H1 (cell line): Measurements from ENCODE around the gene R3HDM2. TPM values are rescaled to one million over a fixed set of nuclear protein-coding genes. Genes with fewer than 3 reads are reported as not detected.

Source experiments
- CTCF ChIA-PET: fragments of 300-600 bp; sonication (Branson Sonifier 250); formaldehyde crosslinking; loops from one replicate; lab custom pipeline; 2021; ENCODE audit not compliant: partially characterized antibody; lab: Charles Lee
- POLR2A ChIA-PET: fragments of 300-600 bp; sonication (Branson Sonifier 250); formaldehyde crosslinking; loops from one replicate; lab custom pipeline; 2021; ENCODE audit warnings: inconsistent platforms; ENCODE audit not compliant: partially characterized antibody; lab: Charles Lee
- DNase-seq, 2 experiments: peaks; one replicate each; pipeline versions ENCODE4 v3.0.0 to v3.0.0-alpha.2; 2010 to 2022; ENCODE audit warnings: low spot score in 2 of 2, low read depth in 1 of 2, mixed read lengths in 1 of 2
- FAIRE-seq: peaks from 2 replicates; lab custom pipeline; 2011; peaks lifted over from hg19 to GRCh38; lab: Jason Lieb, UNC
- H2AFZ ChIP-seq: 2 replicates; pipeline ENCODE4 v1.8.1; 2012; ENCODE audit warnings: low read length, inconsistent platforms
- H2AK5ac ChIP-seq: 2 replicates; pipeline ENCODE4 v1.6.1; 2013; ENCODE audit warnings: low read depth, low read length
- H2BK120ac ChIP-seq: replicated peaks from 2 replicates; pipeline ENCODE3; 2013; ENCODE audit warnings: low read depth, low read length, inconsistent platforms
- H2BK12ac ChIP-seq: 2 replicates; pipeline ENCODE4 v1.6.1; 2013; ENCODE audit warnings: low read depth, low read length
- H2BK15ac ChIP-seq: 2 replicates; pipeline ENCODE4 v1.6.1; 2013; ENCODE audit warnings: low read length
- H2BK20ac ChIP-seq: 2 replicates; pipeline ENCODE4 v1.6.1; 2013; ENCODE audit warnings: low read length
- H2BK5ac ChIP-seq: 2 replicates; pipeline ENCODE4 v1.6.1; 2013; ENCODE audit warnings: low read depth, low read length
- H3K14ac ChIP-seq: 2 replicates; pipeline ENCODE4 v1.6.1; 2013; ENCODE audit warnings: inconsistent platforms; ENCODE audit not compliant: insufficient read length
- H3K18ac ChIP-seq: 2 replicates; pipeline ENCODE4 v1.6.1; 2013; ENCODE audit warnings: low read length; ENCODE audit errors: extremely low read depth
- H3K23ac ChIP-seq: 2 replicates; pipeline ENCODE4 v1.6.1; 2013; ENCODE audit warnings: inconsistent platforms; ENCODE audit not compliant: insufficient read length
- H3K23me2 ChIP-seq: 2 replicates; pipeline ENCODE4 v1.6.1; 2013; ENCODE audit warnings: low read depth, low read length
- H3K27ac ChIP-seq: 2 replicates; pipeline ENCODE4 v1.6.1; 2011; ENCODE audit warnings: low read depth, low read length, inconsistent platforms
- H3K27me3 ChIP-seq, 4 experiments: replicated peaks in 1 of 4; 1 replicate in 1 of 4; 2 replicates in 3 of 4; pipeline versions ENCODE4 v1.6.1 to v1.8.1; 2011 to 2013; ENCODE audit warnings: low read length in 3 of 4, mild to moderate bottlenecking in 3 of 4, inconsistent platforms in 2 of 4, mixed read lengths in 2 of 4, moderate library complexity in 1 of 4; ENCODE audit not compliant: control insufficient read depth in 3 of 4, insufficient read depth in 3 of 4; ENCODE audit errors: extremely low read depth in 1 of 4
- H3K36me3 ChIP-seq, 4 experiments: 2 replicates each; pipeline versions ENCODE4 v1.6.1 to v1.8.1; 2011 to 2013; ENCODE audit warnings: mild to moderate bottlenecking in 4 of 4, low read length in 3 of 4, moderate library complexity in 2 of 4, control low read depth in 1 of 4, inconsistent platforms in 1 of 4; ENCODE audit not compliant: insufficient read depth in 4 of 4, control insufficient read depth in 2 of 4
- H3K4ac ChIP-seq: replicated peaks from 2 replicates; pipeline ENCODE3; 2013; ENCODE audit warnings: low read length, low read depth, mixed read lengths, inconsistent platforms; ENCODE audit not compliant: insufficient read length
- H3K4me1 ChIP-seq, 4 experiments: replicated peaks in 1 of 4; 1 replicate in 1 of 4; 2 replicates in 3 of 4; pipeline versions ENCODE4 v1.6.1 to v1.8.1; 2011 to 2013; ENCODE audit warnings: low read length in 3 of 4, inconsistent platforms in 2 of 4, mixed read lengths in 1 of 4; ENCODE audit not compliant: insufficient read depth in 4 of 4, control insufficient read depth in 3 of 4
- H3K4me2 ChIP-seq, 2 experiments: 2 replicates each; pipeline versions ENCODE4 v1.6.1 to v1.8.1; 2011 to 2013; ENCODE audit warnings: low read depth in 2 of 2, low read length in 2 of 2, control low read depth in 1 of 2, inconsistent platforms in 1 of 2, mild to moderate bottlenecking in 1 of 2; ENCODE audit not compliant: insufficient read depth in 1 of 2
- H3K4me3 ChIP-seq, 4 experiments: fragments of 200-600, 300-600 bp in 1 of 4; sonication (generic), shearing (Covaris generic), sonication (Bioruptor Twin) in 1 of 4; 2 replicates each; pipeline versions ENCODE4 v1.5.1 to v1.8.1; 2011 to 2016; ENCODE audit warnings: low read length in 4 of 4, low read depth in 3 of 4, control low read depth in 2 of 4, inconsistent platforms in 2 of 4, mild to moderate bottlenecking in 2 of 4, mixed read lengths in 1 of 4, moderate library complexity in 1 of 4; ENCODE audit not compliant: insufficient read depth in 2 of 4; ENCODE audit errors: extremely low read depth in 1 of 4
- H3K56ac ChIP-seq: replicated peaks from 2 replicates; pipeline ENCODE3; 2013; ENCODE audit warnings: low read depth, mild to moderate bottlenecking, mixed read lengths, low read length, inconsistent platforms; ENCODE audit not compliant: insufficient read length
- H3K79me1 ChIP-seq: 2 replicates; pipeline ENCODE4 v1.6.1; 2013; ENCODE audit warnings: low read depth, low read length, control low read depth
- H3K79me2 ChIP-seq, 2 experiments: 2 replicates each; pipeline versions ENCODE4 v1.6.1 to v1.8.1; 2012 to 2013; ENCODE audit warnings: low read length in 2 of 2, mild to moderate bottlenecking in 2 of 2, inconsistent platforms in 1 of 2; ENCODE audit not compliant: insufficient read depth in 2 of 2, control insufficient read depth in 1 of 2
- H3K9ac ChIP-seq, 4 experiments: replicated peaks in 1 of 4; 1 replicate in 1 of 4; 2 replicates in 3 of 4; pipeline versions ENCODE4 v1.6.1 to v1.8.1; 2011 to 2013; ENCODE audit warnings: low read depth in 3 of 4, low read length in 3 of 4, control low read depth in 2 of 4, mild to moderate bottlenecking in 2 of 4, moderate library complexity in 2 of 4, inconsistent platforms in 1 of 4; ENCODE audit errors: extremely low read depth in 1 of 4
- H3K9me3 ChIP-seq, 2 experiments: 2 replicates each; pipeline versions ENCODE4 v1.6.1 to v1.8.1; 2012 to 2013; ENCODE audit warnings: mild to moderate bottlenecking in 2 of 2, moderate library complexity in 2 of 2, control low read depth in 1 of 2, inconsistent platforms in 1 of 2, low read depth in 1 of 2, low read length in 1 of 2, mixed read lengths in 1 of 2; ENCODE audit not compliant: insufficient read depth in 2 of 2
- H4K20me1 ChIP-seq, 2 experiments: replicated peaks in 1 of 2; 2 replicates each; pipeline versions ENCODE3 to v1.8.1; 2011 to 2013; ENCODE audit warnings: inconsistent platforms in 2 of 2, low read length in 2 of 2, mild to moderate bottlenecking in 1 of 2; ENCODE audit not compliant: insufficient read depth in 2 of 2, control insufficient read depth in 1 of 2
- H4K5ac ChIP-seq: 2 replicates; pipeline ENCODE4 v1.6.1; 2013; ENCODE audit warnings: low read length, low read depth, mixed read lengths, inconsistent platforms; ENCODE audit not compliant: insufficient read length
- H4K8ac ChIP-seq: 2 replicates; pipeline ENCODE4 v1.8.0; 2013; ENCODE audit warnings: mild to moderate bottlenecking, moderate library complexity, low read length, inconsistent platforms; ENCODE audit not compliant: insufficient read depth; ENCODE audit errors: extremely low read depth
- H4K91ac ChIP-seq: replicated peaks from 2 replicates; pipeline ENCODE3; 2013; ENCODE audit warnings: low read length, mixed read lengths, inconsistent platforms; ENCODE audit not compliant: insufficient read length
- CHD2 ChIP-seq: IDR thresholded peaks from 2 replicates; pipeline ENCODE4 v1.6.1; 2012; ENCODE audit warnings: low read length, improper control_type of control experiment
- TBP ChIP-seq: IDR thresholded peaks from 2 replicates; pipeline ENCODE4 v1.6.1; 2011; ENCODE audit warnings: low read depth, low read length, improper control_type of control experiment
- WGBS, 2 experiments: shearing (Covaris generic) in 1 of 2; methylation state at CpG; one replicate each; pipeline versions ENCODE4 v1.1.6 to v1.1.7; 2013 to 2015; ENCODE audit warnings: low lambda C conversion rate in 2 of 2, mixed read lengths in 2 of 2, inconsistent platforms in 1 of 2, low coverage in 1 of 2, missing lambda C conversion rate in 1 of 2; ENCODE audit not compliant: insufficient replicate concordance in 2 of 2, insufficient coverage in 1 of 2, insufficient read length in 1 of 2; ENCODE audit errors: extremely low coverage in 1 of 2, missing lambda C conversion rate in 1 of 2; 5-methylcytosine and 5-hydroxymethylcytosine counted together
- polyA plus RNA-seq, 7 experiments: library from polyadenylated mRNA; depleted of rRNA in 3 of 7; stranded (reverse) in 5 of 7; unstranded in 2 of 7; fragments of >200 nt in 5 of 7; fragments of 200-250 nt in 2 of 7; gene quantifications; 1 replicate in 5 of 7; 2 replicates in 1 of 7; 4 replicates in 1 of 7; pipeline versions ENCODE4 v1.2.1 to v1.2.3, GENCODE V29; 2011 to 2013; ENCODE audit warnings: missing spikeins in 2 of 7, mixed read lengths in 2 of 7
- total RNA-seq: library from RNA; stranded (reverse); fragmentation: NEBNext Ultra II Directional; extraction: Animal tissue kit (Norgen Biotek cat#: 25700); gene quantifications from 2 replicates; pipeline ENCODE4 v1.2.1, GENCODE V29; 2021

R3HDM2 gene
- total and polyA plus RNA-seq, 2 of the 8 experiments (the other 6 are each of a cell fraction or from before 2014, with no cell fraction given), result 25.6 to 27.0 TPM

DNA sequence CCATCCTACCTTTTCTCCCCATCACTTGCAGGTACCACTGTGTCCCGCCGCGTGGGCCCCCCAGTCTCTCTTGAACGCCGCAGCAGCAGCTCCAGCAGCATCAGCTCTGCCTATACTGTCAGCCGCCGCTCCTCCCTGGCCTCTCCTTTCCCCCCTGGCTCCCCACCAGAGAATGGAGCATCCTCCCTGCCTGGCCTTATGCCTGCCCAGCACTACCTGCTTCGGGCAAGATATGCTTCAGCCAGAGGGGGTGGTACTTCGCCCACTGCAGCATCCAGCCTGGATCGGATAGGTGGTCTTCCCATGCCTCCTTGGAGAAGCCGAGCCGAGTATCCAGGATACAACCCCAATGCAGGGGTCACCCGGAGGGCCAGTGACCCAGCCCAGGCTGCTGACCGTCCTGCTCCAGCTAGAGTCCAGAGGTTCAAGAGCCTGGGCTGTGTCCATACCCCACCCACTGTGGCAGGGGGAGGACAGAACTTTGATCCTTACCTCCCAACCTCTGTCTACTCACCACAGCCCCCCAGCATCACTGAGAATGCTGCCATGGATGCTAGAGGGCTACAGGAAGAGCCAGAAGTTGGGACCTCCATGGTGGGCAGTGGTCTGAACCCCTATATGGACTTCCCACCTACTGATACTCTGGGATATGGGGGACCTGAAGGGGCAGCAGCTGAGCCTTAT, 39.6 kb upstream of the R3HDM2 start:
- Histone ChIP-seq H2BK20ac (no peak overlapping the region), H2BK120ac (no peak overlapping the region), H3K4me3 (no peak overlapping the region), H3K4me2 (no peak overlapping the region), H4K5ac (no peak overlapping the region), H3K9ac (no peak overlapping the region), H3K18ac (no peak overlapping the region), H3K4me1 (peaks cover 0 to 7% (median 2%) of the 10 kb centered on the region in 4 experiments; a peak in 5 of 7 replicates), H3K9me3 (no peaks in the 10 kb centered on the region), H3K36me3 (peaks cover 0 to 11% (median 4%) of the 10 kb centered on the region in 4 experiments; a peak in 4 of 8 replicates), H3K4ac (no peak overlapping the region), H2BK5ac (no peak overlapping the region), H2BK12ac (no peak overlapping the region), H3K27me3 (peaks cover 13 to 28% (median 23%) of the 10 kb centered on the region in 4 experiments), H3K27ac (no peak overlapping the region), H3K79me1 (no peaks in the 10 kb centered on the region), H2AK5ac (no peak overlapping the region), H3K23me2 (peaks cover under 1% of the 10 kb centered on the region; the same call in 1 of the 2 replicates), H2BK15ac (no peak overlapping the region), H4K8ac (no peak overlapping the region), H3K79me2 (no peaks in the 10 kb centered on the region), H3K14ac (no peak overlapping the region), H2AFZ (no peak overlapping the region), H3K23ac (no peak overlapping the region), H4K20me1 (peaks cover 0 to 6% of the 10 kb centered on the region in 2 experiments), H4K91ac (no peak overlapping the region), H3K56ac (no peak overlapping the region)
- DNase-seq (no peak), FAIRE-seq (no peak)
- POLR2A ChIA-PET, result no interaction called here
- 93% methylated on average over 14 of the region's 14 CpGs; no CpG with 5 or more reads in 1 of the 2 experiments for WGBS, 2 experiments
- TF ChIP-seq CHD2 (no peak), TBP (no peak)
- CTCF ChIA-PET, result interaction anchor here (0.6 to 25.1 kb wide), 5 partner anchors 10 to 452 kb away, joined by 3 to 441 read pairs (median 5); partner anchors contain the start of genes ARHGAP9, GLI1 and INHBE
